GM12865 (cell line): ENCODE data around the gene OSBPL10.
"Not testable (repeated sequence)": the region's sequence is repeated elsewhere in the genome, so short reads cannot be mapped to it uniquely, and the experiment has no call there.

ENCODE experiments used
- DNase-seq: peaks from one replicate; pipeline ENCODE4 v3.0.0; 2010; ENCODE audit warnings: low read depth
- H3K4me3 ChIP-seq: 2 replicates; pipeline ENCODE4 v1.5.1; 2011; ENCODE audit warnings: mild to moderate bottlenecking, low read depth, low read length, control low read depth
- CTCF ChIP-seq: IDR thresholded peaks from 2 replicates; pipeline ENCODE4 v1.5.1; 2011; ENCODE audit warnings: low read length, control low read depth, low read depth, inconsistent platforms; ENCODE audit not compliant: insufficient read depth; ENCODE audit errors: missing control alignments

Gene OSBPL10

GRCh38 chr3:31790193-31791089, 190.6 kb downstream of the OSBPL10 start:
- TF ChIP-seq CTCF = no peak
- DNase-seq = no peak
- no peak overlapping the region for H3K4me3 ChIP-seq

GRCh38 chr3:31789429-31789828, 191.6 kb downstream of the OSBPL10 start:
- no peak overlapping the region for H3K4me3 ChIP-seq
- DNase-seq = no peak
- no peak for TF ChIP-seq CTCF

GRCh38 chr3:31785734-31786133, 195.3 kb downstream of the OSBPL10 start:
- no peak for DNase-seq
- H3K4me3 ChIP-seq = no peak overlapping the region
- TF ChIP-seq CTCF = no peak

GRCh38 chr3:31785286-31785685, 195.8 kb downstream of the OSBPL10 start:
- TF ChIP-seq CTCF = no peak
- DNase-seq = no peak
- no peak overlapping the region for H3K4me3 ChIP-seq

GRCh38 chr3:31783851-31784250, 197.2 kb downstream of the OSBPL10 start:
- DNase-seq, H3K4me3 ChIP-seq: not testable (repeated sequence)

GRCh38 chr3:31782306-31782705, 198.8 kb downstream of the OSBPL10 start:
- H3K4me3 ChIP-seq = not testable (repeated sequence)

GRCh38 chr3:31779514-31779913, 201.5 kb downstream of the OSBPL10 start:
- no peak for TF ChIP-seq CTCF
- DNase-seq = no peak
- no peak overlapping the region for H3K4me3 ChIP-seq

More at GRCh38 chr3:31782306-31782705, 198.8 kb downstream of the OSBPL10 start:
- not testable (repeated sequence) for DNase-seq

- H3K4me3 ChIP-seq = no peak overlapping the region
Observed at GRCh38 chr3:31777887-31778286, 203.2 kb downstream of the OSBPL10 start.

More at GRCh38 chr3:31777887-31778286, 203.2 kb downstream of the OSBPL10 start:
- DNase-seq = no peak
- TF ChIP-seq CTCF = no peak
